NK-92 treated with Interleukin-12 subunit alpha and Interleukin-12 subunit beta, amount 100 ng/mL, for 24 hours (cell line): Measurements from ENCODE around the gene KIN.
"Not testable (repeated sequence)": the region's sequence is repeated elsewhere in the genome, so short reads cannot be mapped to it uniquely, and the experiment has no call there.

Source experiments
- DNase-seq: peaks from one replicate; lab custom pipeline; 2025; lab: John Stamatoyannopoulos, UW

Gene KIN

DNA sequence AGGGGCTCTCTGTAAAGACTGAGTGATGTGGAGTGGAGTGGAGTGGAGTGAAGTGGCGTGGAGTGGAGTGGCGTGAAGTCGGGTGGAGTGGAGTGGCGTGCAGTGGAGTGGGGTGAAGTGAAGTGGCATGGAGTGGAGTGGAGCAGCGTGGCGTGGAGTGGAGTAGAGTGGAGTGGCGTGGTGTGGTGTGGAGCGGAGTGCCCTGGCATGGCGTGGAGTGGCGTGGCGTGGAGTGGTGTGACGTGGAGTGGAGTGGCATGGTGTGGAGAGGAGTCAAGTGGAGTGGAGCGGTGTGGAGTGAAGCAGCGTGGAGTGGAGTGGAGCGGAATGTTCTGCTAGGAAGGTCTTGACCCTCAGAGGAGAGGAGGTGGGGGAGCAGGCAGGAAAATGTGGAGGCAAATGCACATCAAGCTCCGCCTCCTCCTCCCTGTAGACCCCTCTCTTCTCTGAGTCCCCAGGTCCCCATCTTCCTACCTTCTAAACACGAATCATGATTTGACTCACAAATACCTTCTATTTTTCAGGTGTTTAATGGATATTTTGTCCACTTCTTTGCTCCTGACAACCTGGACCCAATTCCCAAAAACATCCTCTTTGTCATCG, 64.8 kb downstream of the KIN start:
- DNase-seq = no peak

GRCh38 chr10:7720478-7720877, 67.3 kb downstream of the KIN start:
- no peak for DNase-seq

- DNase-seq = no peak
Observed at GRCh38 chr10:7718685-7719084, 69.1 kb downstream of the KIN start.

- DNase-seq = no peak
Observed at GRCh38 chr10:7717767-7718166, 70.0 kb downstream of the KIN start.

DNA sequence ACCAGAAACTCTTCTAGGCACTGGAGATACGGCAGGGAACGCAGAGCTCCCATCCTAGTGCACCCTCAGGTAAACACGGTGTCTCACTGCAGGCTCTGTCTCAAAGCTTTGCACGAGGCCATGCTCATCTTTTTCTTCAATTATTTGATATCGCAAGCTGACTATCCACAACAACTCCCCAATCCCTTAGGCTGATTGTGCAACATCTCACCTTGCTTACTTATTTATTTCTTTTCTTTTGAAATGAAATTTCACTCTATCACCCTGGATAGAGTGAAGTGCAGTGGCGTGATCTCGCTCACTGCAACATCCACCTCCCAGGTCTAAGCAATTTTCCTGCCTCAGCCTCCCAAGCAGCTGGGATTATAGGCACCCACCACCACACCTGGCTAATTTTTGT, 72.3 kb downstream of the KIN start:
- no peak for DNase-seq

GRCh38 chr10:7711075-7711474, 76.7 kb downstream of the KIN start:
- DNase-seq = not testable (repeated sequence)

DNA sequence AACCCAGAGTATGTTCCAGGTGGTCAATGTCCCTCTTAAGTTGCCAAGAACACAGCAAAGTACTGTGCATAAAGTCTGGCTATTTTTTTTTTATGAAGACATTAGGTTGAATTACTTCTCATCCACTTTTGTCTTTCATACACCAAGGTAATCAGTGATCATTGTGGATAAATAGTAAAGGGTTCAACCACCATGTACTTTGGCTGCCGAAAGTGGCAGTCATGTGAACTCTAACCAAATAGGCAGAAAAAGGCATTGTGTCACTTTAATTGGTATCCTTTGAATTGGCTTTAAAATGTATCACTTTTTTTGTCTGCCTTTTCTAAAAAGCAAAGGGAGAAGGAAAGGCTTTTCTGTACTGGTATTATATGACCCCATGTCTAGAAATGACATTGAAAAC, 77.3 kb downstream of the KIN start:
- no peak for DNase-seq

DNA sequence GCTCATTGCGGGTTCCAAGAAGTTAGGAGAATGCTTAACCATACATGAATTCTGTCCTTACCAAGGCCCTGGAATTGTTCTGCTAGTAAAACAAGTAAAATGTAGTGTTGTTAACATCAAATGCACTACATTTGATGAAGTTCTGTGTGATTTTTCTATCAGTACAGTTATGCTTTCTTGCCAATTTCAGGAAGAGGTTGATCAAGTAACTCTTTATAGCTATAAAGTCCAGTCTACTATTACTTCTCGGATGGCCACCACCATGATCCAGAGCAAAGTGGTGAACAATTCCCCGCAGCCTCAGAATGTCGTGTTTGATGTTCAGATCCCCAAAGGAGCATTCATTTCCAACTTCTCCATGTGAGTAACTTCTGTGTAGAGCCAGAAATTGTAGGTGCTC, 79.0 kb downstream of the KIN start:
- DNase-seq = no peak

DNA sequence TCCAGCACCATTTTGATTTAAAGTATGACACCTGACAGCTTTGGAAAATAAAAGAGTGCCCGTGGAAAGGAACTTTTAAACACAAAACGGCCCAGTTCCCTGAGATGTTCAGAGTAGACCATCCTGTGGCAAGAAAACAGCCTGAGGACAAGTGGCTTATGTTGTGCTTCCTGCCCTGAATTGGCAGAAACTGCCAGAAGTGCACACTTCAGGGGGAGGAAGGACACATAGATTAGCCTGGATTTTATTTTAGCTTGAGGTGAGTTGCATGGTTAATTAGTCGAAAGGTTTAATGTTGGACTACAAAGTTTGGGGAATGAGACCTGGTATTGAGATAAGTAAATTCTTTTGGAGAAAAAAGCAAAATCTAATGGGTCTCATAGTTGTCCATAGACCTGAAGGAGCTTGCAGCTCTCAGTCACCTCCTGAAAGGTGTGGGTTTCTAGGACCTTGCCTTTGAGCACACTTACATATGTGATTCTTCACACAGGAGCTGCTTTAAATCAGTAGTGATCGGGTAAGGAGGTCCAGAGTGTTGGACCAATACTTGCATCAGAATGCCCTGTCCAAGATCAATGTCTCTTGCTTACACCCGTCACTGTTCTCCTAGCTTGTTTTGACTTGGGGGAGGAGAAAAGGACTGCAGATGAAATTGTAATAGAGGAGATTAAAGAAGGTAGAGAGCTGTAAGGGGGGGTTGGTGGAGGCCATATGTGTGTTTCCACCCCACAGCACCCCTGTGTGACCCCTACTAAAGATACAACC, 79.8 kb downstream of the KIN start:
- DNase-seq = no peak

DNA sequence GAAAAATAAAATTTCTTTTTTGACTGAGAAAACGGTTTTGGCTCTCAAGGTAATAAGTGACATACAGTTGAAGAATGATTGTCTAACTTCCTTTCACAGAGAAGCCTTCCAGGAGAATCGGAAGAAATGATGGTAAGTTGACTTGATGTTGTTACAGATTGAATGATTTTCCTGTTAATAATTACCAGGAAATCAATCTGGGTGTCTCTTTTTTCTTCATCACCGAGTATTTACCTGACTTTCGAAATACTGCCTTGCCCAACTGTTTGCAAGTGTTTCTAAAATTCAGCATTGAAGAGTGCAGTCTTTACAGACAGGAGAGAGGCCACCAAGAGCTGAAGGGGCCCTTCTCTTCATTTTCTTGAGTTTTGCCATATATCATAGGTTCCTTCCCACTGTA, 80.7 kb downstream of the KIN start:
- DNase-seq = no peak

- no peak for DNase-seq
Observed at GRCh38 chr10:7706534-7707073, 81.2 kb downstream of the KIN start.

- DNase-seq = no peak
Observed at GRCh38 chr10:7705341-7705740, 82.5 kb downstream of the KIN start.

DNA sequence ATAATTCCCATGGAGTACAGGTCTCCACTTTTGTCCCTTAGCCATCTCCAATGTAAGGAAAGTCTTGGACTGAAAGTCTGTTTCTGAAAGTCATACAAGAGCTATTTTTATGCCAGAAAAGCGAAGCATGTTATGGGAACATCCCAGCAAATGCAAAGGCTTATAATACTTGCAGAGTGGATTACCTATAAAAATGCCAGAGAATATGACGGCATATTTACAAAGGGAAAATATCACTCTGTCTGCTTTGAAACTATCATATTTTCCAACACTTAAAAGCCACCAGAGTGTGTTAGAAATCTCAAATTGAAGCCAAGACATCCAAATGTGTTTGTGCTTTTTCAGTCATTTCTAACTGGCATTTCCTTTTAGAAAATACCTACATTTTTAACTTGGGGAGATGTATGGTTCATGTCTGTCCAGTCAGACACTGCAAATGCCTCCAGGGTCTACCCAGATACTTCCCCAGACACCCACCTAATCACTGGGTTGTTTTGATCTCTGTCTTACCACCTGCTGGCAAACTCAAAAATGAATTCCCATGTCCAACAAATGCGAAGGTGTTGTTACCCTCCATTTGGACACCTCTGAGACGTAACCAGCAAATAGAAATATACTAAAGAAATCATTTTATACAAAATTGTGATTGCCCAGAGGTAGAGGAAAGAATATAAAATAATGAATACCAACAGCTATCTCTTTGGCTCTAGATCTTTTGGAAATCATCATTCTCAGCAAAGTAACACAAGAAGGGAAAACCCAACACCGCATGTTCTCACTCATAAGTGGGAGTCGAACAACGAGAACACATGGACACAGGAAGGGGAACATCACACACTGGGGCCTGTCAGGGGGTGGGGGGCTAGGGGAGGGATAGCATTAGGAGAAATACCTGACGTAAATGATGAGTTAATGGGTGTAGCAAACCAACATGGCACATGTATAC, 83.4 kb downstream of the KIN start:
- DNase-seq = no peak

DNA sequence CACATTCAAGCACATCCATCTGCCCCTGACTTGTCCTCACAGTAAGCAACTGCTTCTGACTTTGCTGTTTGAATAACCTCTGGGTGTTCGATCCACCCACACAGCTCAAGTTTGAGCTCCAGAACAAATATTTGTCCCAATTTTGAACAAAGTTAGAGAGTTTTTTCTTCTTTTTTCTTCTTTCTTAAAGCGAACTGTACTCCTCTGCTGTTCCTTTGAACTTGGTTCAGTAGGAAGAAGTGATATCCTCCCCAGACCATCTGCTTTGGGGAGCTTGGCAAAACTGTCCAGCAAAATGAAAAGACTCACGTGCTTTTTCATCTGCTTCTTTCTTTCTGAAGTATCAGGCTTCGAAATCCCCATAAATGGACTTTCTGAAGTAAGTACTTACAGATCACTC, 84.7 kb downstream of the KIN start, which contains the start of gene ITIH2:
ITIH2 (plus strand) TSS at position 177 of the 400 bp plus-strand sequence; CDS start at position 296, 119 bp downstream.
- DNase-seq = no peak

DNA sequence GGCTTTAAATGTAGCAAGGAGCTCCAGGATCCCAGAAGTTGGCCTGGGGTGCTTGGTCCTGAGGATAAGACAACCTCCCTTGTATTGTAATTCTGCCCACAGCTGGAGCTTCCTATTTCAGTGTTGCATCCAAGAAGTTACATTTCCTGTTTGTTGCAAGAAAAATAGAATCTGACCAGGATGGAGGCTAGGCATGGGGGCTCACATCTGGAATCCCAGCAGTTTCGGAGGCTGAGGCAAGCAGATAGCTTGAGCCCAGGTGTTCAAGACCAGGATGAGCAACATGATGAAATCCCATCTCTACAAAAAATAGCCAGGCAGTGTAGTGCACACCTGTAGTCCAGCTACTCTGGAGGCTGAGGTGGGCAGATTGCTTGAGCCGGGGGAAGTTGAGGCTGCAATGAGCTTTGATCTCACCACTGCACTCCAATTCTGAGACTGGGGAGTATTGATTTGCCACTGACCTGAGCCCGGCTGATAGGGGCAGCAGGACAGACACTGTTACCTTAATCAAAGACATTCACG, 85.4 kb downstream of the KIN start:
- no peak for DNase-seq

- no peak for DNase-seq
Observed at GRCh38 chr10:7701158-7701742, 86.5 kb downstream of the KIN start.
